SKM-1 treated with dmso at 0.1 percent for 144 hours (cell line): ENCODE results near the gene MAP3K12.

Experiments used
- DNase-seq: peaks from one replicate; lab custom pipeline; 2025; ENCODE audit not compliant: unreplicated experiment; lab: John Stamatoyannopoulos, UW

MAP3K12 gene

GRCh38 chr12:53510181-53510812 is 11.0 kb upstream of the MAP3K12 start:
- DNase-seq, result no peak

- peak; percentile 63 for DNase-seq
These were observed 9.4 kb upstream of the MAP3K12 start for GRCh38 chr12:53508534-53509170.

- no peak for DNase-seq
These were observed 8.3 kb upstream of the MAP3K12 start for GRCh38 chr12:53507603-53507885.

- no peak for DNase-seq
These were observed 7.8 kb upstream of the MAP3K12 start, which contains the start of gene NPFF for GRCh38 chr12:53506881-53507602. NPFF (minus strand) TSS chr12:53507484; CDS start chr12:53507474, 10 bp downstream.

- no peak for DNase-seq
These were observed 7.2 kb upstream of the MAP3K12 start for GRCh38 chr12:53506450-53506785.

- no peak for DNase-seq
These were observed 6.5 kb upstream of the MAP3K12 start for GRCh38 chr12:53505555-53506449.

GRCh38 chr12:53505086-53505485 is 5.8 kb upstream of the MAP3K12 start:
- no peak for DNase-seq

GRCh38 chr12:53504004-53504920 is 5.0 kb upstream of the MAP3K12 start:
- DNase-seq, result no peak

GRCh38 chr12:53502983-53503728 is 3.9 kb upstream of the MAP3K12 start:
- no peak for DNase-seq

- DNase-seq, result no peak
These were observed 3.1 kb upstream of the MAP3K12 start for GRCh38 chr12:53502331-53502730.

GRCh38 chr12:53501615-53502181 is 2.4 kb upstream of the MAP3K12 start:
- no peak for DNase-seq

- peak; percentile 87 for DNase-seq
These were observed 1.7 kb upstream of the MAP3K12 start, which contains the start of gene TARBP2 for GRCh38 chr12:53500776-53501614. TARBP2 (plus strand) TSS chr12:53501283; CDS start chr12:53501409, 126 bp downstream.

GRCh38 chr12:53500142-53500775 is 1.0 kb upstream of the MAP3K12 start:
- no peak for DNase-seq

- no peak for DNase-seq
These were observed 1.0 kb downstream of the MAP3K12 start for GRCh38 chr12:53498235-53498630.

GRCh38 chr12:53497461-53497860 is 1.8 kb downstream of the MAP3K12 start:
- DNase-seq, result no peak

GRCh38 chr12:53496752-53497032 is 2.6 kb downstream of the MAP3K12 start:
- DNase-seq, result no peak

- DNase-seq, result no peak
These were observed 3.1 kb downstream of the MAP3K12 start for GRCh38 chr12:53495903-53496751.
